Stimulated activated CD4-positive, alpha-beta T cell treated with anti-CD3 and anti-CD28 coated beads, TNF-alpha, amount 100 ng/mL, for 24 hours (primary cell): ENCODE data around the gene NEU1.
"Not testable (repeated sequence)": the region's sequence is repeated elsewhere in the genome, so short reads cannot be mapped to it uniquely, and the experiment has no call there.

ENCODE experiments used
- DNase-seq, 3 experiments: peaks; one replicate each; pipeline ENCODE4 v3.0.0-alpha.2; 2020; ENCODE audit warnings: low read depth in 3 of 3

NEU1 gene

GRCh38 chr6:31817929-31818511 lies 44.6 kb downstream of the NEU1 start:
- DNase-seq, result not testable (repeated sequence)

- DNase-seq, result not testable (repeated sequence)
Observed at GRCh38 chr6:31817133-31817928, 45.3 kb downstream of the NEU1 start.

- peak; percentile 41 to 69 (median 43) for DNase-seq
Observed at GRCh38 chr6:31815025-31815838, 47.4 kb downstream of the NEU1 start, which contains the start of the genes HSPA1A and HSPA1L. HSPA1A (plus strand) TSS chr6:31815543; CDS start chr6:31815757, 214 bp downstream. HSPA1L (minus strand) TSS chr6:31815283; CDS start chr6:31811972, 3,311 bp downstream.

GRCh38 chr6:31814677-31815024 lies 48.0 kb downstream of the NEU1 start:
- peak; percentile 51 to 68 (median 59) for DNase-seq

- no peak for DNase-seq
Observed at GRCh38 chr6:31813465-31813849, 49.2 kb downstream of the NEU1 start.

- no peak for DNase-seq
Observed at GRCh38 chr6:31811645-31812044, 51.0 kb downstream of the NEU1 start.

GRCh38 chr6:31808599-31808998 lies 54.0 kb downstream of the NEU1 start:
- not testable (repeated sequence) for DNase-seq
